Activated CD4-positive, alpha-beta memory T cell treated with anti-CD3 and anti-CD28 coated beads for 36 hours (primary cell): Measurements from ENCODE around the gene DHDH. TPM values are rescaled to one million over a fixed set of nuclear protein-coding genes. Genes with fewer than 3 reads are reported as not detected.

Experiments
- CTCF ChIA-PET: fragments of 350-600 bp; sonication (Branson Sonifier 250); formaldehyde crosslinking; loops from one replicate; lab custom pipeline; 2021; ENCODE audit warnings: antibody characterized with exemption, inconsistent platforms; lab: Charles Lee
- POLR2A ChIA-PET: fragments of 350-600 bp; sonication (Branson Sonifier 250); formaldehyde crosslinking; loops from one replicate; lab custom pipeline; 2021; ENCODE audit warnings: antibody characterized with exemption; lab: Charles Lee
- DNase-seq: peaks from one replicate; pipeline ENCODE4 v3.0.0-alpha.2; 2020
- H3K27ac Mint-ChIP-seq: one replicate; pipeline ENCODE4 v1.8.0; 2021; ENCODE audit warnings: mixed read lengths
- H3K27me3 Mint-ChIP-seq: one replicate; pipeline ENCODE4 v1.8.0; 2021; ENCODE audit warnings: mixed read lengths
- H3K36me3 Mint-ChIP-seq: one replicate; pipeline ENCODE4 v1.8.0; 2021; ENCODE audit warnings: mixed read lengths
- H3K4me1 Mint-ChIP-seq: one replicate; pipeline ENCODE4 v1.8.0; 2021; ENCODE audit warnings: low read depth, mixed read lengths
- H3K4me3 Mint-ChIP-seq: one replicate; pipeline ENCODE4 v1.8.0; 2021; ENCODE audit warnings: mild to moderate bottlenecking, mixed read lengths
- H3K9me3 Mint-ChIP-seq: one replicate; pipeline ENCODE4 v1.8.0; 2021; ENCODE audit warnings: mixed read lengths
- intact Hi-C: fragments of 100-400 bp; cut with micrococcal nuclease; formaldehyde crosslinking; loops from one replicate; pipeline ENCODE4 v1.15.1; 2023
- total RNA-seq, 2 experiments: library from RNA; stranded (reverse); gene quantifications; one replicate each; pipeline ENCODE4 v1.2.3, GENCODE V29; 2021

The DHDH gene
- total RNA-seq, 2 experiments from 2014 or later = 2.0 to 2.8 TPM

DNA sequence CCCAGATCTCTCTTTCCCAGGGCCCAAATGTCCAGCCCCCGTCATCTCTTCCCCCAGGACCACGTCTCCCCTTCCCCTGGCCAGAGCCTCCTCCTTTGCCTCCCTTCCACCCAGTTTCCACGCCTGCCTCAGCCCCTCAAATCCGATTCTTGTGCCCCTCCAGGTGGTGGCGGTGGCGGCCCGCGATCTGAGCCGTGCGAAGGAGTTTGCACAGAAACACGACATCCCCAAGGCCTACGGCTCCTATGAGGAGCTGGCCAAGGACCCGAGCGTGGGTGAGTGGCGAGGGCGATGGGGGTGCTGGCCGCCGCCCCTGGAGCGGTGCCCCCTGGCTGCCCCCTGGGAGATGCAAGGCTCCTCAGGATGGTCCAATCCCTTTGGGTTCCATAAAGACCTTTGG, 1.3 kb downstream of the DHDH start:
- no peak for DNase-seq
- Mint-ChIP-seq H3K36me3 (no peaks in the 10 kb centered on the region), H3K9me3 (no peaks in the 10 kb centered on the region), H3K27ac (no peak overlapping the region), H3K4me1 (peaks cover 10% of the 10 kb centered on the region), H3K4me3 (no peak overlapping the region), H3K27me3 (no peaks in the 10 kb centered on the region)
- intact Hi-C loops = no loop called here
- ChIA-PET POLR2A (no interaction called here), CTCF (no interaction called here)

DNA sequence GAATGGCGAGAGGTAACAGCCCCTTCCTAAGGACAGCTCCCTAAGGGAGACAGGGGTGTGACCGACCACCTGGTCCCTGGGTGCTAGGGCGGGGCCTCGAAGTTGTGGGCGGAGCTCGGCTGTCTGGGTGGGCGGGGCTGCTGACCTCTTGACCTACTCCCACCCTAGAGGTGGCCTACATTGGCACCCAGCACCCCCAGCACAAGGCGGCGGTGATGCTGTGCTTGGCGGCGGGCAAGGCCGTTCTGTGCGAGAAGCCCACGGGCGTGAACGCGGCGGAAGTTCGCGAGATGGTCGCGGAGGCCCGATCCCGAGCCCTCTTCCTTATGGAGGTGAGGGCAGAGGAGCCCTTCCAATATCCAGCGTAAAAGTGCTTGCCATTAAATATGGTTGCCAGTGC, 2.4 kb downstream of the DHDH start:
- H3K4me3 Mint-ChIP-seq = no peak overlapping the region
- POLR2A ChIA-PET = no interaction called here
- intact Hi-C loops = no loop called here
- no peaks in the 10 kb centered on the region for H3K27me3 Mint-ChIP-seq
- DNase-seq = no peak
- peaks cover 10% of the 10 kb centered on the region for H3K4me1 Mint-ChIP-seq
- H3K9me3 Mint-ChIP-seq = peaks cover under 1% of the 10 kb centered on the region
- CTCF ChIA-PET = no interaction called here
- peaks cover under 1% of the 10 kb centered on the region for H3K36me3 Mint-ChIP-seq
- no peak overlapping the region for H3K27ac Mint-ChIP-seq

GRCh38 chr19:48938256-48938655, 4.8 kb downstream of the DHDH start:
- CTCF ChIA-PET = no interaction called here
- H3K36me3 Mint-ChIP-seq = peaks cover 2% of the 10 kb centered on the region
- no peak overlapping the region for H3K27ac Mint-ChIP-seq
- H3K27me3 Mint-ChIP-seq = no peaks in the 10 kb centered on the region
- DNase-seq = no peak
- intact Hi-C loops = no loop called here
- H3K9me3 Mint-ChIP-seq = peaks cover 4% of the 10 kb centered on the region
- POLR2A ChIA-PET = no interaction called here
- no peak overlapping the region for H3K4me3 Mint-ChIP-seq
- H3K4me1 Mint-ChIP-seq = peaks cover 9% of the 10 kb centered on the region

DNA sequence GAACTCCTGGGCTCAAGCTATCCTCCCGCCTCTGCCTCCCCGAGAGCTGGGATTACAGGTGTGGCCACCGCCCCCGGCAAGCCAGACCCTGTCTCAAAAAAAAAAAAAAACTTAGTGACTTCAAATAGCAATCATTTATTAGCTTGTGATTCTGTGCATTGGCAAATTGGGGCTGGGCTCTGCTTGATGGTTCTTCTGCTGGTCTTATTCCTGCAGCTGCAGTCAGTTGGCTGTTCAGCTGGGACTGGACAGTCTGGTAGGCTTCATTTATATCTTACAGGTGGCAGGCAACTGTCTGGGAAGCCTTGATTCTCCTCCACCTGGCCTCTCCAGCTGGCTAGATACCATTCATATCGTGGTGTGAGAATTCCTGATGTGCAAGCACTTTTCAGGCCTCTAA, 7.4 kb downstream of the DHDH start:
- no peak for DNase-seq
- ChIA-PET POLR2A (no interaction called here), CTCF (interaction anchor here (0.6 to 1.9 kb wide), 2 partner anchors 29 to 153 kb away, joined by 3 to 9 read pairs; no protein-coding TSS in a partner anchor)
- H3K36me3 Mint-ChIP-seq = peaks cover 2% of the 10 kb centered on the region
- H3K27ac Mint-ChIP-seq = no peak overlapping the region
- intact Hi-C loops = no loop called here
- no peaks in the 10 kb centered on the region for H3K4me1 Mint-ChIP-seq
- H3K27me3 Mint-ChIP-seq = no peaks in the 10 kb centered on the region
- H3K4me3 Mint-ChIP-seq = no peak overlapping the region
- peaks cover 4% of the 10 kb centered on the region for H3K9me3 Mint-ChIP-seq

GRCh38 chr19:48943081-48943480, 9.6 kb downstream of the DHDH start:
- H3K27ac Mint-ChIP-seq = no peak overlapping the region
- CTCF ChIA-PET = interaction anchor here (1.4 kb wide), 1 partner anchor 56 kb away, joined by 4 read pairs; no protein-coding TSS in a partner anchor
- intact Hi-C loops = no loop called here

GRCh38 chr19:48945415-48945814, 11.9 kb downstream of the DHDH start:
- ChIA-PET POLR2A (no interaction called here), CTCF (no interaction called here)
- no peak for DNase-seq
- Mint-ChIP-seq H3K9me3 (peaks cover 9% of the 10 kb centered on the region), H3K4me1 (no peaks in the 10 kb centered on the region), H3K36me3 (peaks cover 4% of the 10 kb centered on the region), H3K27me3 (no peaks in the 10 kb centered on the region), H3K4me3 (no peak overlapping the region), H3K27ac (no peak overlapping the region)
- intact Hi-C loops = no loop called here

More at GRCh38 chr19:48943081-48943480, 9.6 kb downstream of the DHDH start:
- no peaks in the 10 kb centered on the region for H3K27me3 Mint-ChIP-seq
- H3K36me3 Mint-ChIP-seq = peaks cover 2% of the 10 kb centered on the region
- POLR2A ChIA-PET = no interaction called here
- H3K4me3 Mint-ChIP-seq = no peak overlapping the region
- peaks cover 7% of the 10 kb centered on the region for H3K9me3 Mint-ChIP-seq
- H3K4me1 Mint-ChIP-seq = no peaks in the 10 kb centered on the region
- DNase-seq = no peak

GRCh38 chr19:48945817-48946216, 12.3 kb downstream of the DHDH start:
- peaks cover 9% of the 10 kb centered on the region for H3K9me3 Mint-ChIP-seq
- no peaks in the 10 kb centered on the region for H3K27me3 Mint-ChIP-seq
- H3K36me3 Mint-ChIP-seq = peaks cover 4% of the 10 kb centered on the region
- H3K4me1 Mint-ChIP-seq = no peaks in the 10 kb centered on the region
- ChIA-PET POLR2A (no interaction called here), CTCF (no interaction called here)
- DNase-seq = no peak
- H3K27ac Mint-ChIP-seq = no peak overlapping the region
- intact Hi-C loops = no loop called here
- H3K4me3 Mint-ChIP-seq = no peak overlapping the region

DNA sequence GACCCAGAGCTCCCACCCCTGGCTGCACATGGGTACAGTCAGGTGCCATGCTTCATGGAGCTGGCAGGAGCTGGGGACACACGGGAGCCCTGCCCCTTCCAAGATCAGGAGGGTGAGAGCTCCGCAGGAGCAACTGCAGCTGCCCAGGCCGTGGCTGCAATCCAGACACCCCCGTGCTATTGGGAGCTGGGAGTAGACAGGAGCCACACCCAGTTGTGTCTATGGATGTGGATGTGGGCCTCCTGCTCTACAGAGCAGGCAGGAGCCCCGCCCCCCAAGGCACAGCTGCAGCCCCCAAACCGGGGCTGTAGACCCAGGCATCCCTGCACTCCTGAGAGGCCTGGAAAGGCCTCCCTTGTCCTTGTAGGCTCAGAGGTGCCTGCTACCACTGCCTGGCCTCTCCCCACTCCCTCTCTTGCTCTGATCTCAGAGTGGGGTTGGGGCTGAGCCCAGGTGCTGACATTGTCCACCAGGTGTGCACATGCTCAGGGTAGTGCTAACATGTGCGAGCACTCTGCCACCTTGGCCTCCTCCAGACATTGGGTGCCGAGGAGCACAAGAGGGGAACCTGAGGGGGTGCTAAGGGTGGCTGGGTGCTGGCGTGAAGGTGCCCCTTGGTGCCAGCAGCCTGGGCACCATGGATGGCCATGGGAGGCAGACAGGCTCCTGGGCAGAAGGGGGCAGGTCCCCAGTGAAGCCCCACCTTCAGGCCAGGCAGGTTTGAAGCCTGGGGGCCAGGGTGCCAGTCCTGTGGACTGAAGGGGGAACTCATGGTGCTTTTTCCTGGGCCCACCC, 13.2 kb downstream of the DHDH start:
- POLR2A ChIA-PET = no interaction called here
- H3K9me3 Mint-ChIP-seq = peaks cover 5% of the 10 kb centered on the region
- H3K27ac Mint-ChIP-seq = no peak overlapping the region
- H3K27me3 Mint-ChIP-seq = no peaks in the 10 kb centered on the region
- no peak overlapping the region for H3K4me3 Mint-ChIP-seq
- CTCF ChIA-PET = no interaction called here
- intact Hi-C loops = no loop called here
- no peak for DNase-seq
- H3K4me1 Mint-ChIP-seq = no peaks in the 10 kb centered on the region
- peaks cover 1% of the 10 kb centered on the region for H3K36me3 Mint-ChIP-seq

DNA sequence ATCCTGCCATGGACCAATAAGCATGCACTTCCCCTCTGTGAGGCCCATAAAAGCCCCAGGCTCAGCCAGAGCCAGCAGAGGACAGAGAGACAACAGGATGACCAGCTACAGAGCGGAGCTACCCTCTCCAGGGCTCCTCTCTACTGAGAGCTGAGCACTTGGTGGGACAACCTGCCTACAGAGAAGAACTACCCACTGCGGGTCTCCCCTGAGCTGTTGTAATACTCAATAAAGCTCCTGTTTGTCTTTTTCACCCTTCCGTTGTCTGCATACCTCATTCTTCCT, 13.7 kb downstream of the DHDH start:
- POLR2A ChIA-PET = no interaction called here

GRCh38 chr19:48950159-48950558, 16.7 kb downstream of the DHDH start:
- intact Hi-C loops = no loop called here
- Mint-ChIP-seq H3K27me3 (no peaks in the 10 kb centered on the region), H3K36me3 (peaks cover 4% of the 10 kb centered on the region), H3K27ac (no peak overlapping the region), H3K4me3 (no peak overlapping the region), H3K9me3 (peaks cover 5% of the 10 kb centered on the region), H3K4me1 (peaks cover 3% of the 10 kb centered on the region)
- no peak for DNase-seq
- POLR2A ChIA-PET = no interaction called here
- CTCF ChIA-PET = interaction anchor here (1.8 kb wide), 1 partner anchor 20 kb away, joined by 5 read pairs; no protein-coding TSS in a partner anchor

More for the DNA sequence above, 13.7 kb downstream of the DHDH start:
- Mint-ChIP-seq H3K4me3 (no peak overlapping the region), H3K27me3 (no peaks in the 10 kb centered on the region), H3K4me1 (no peaks in the 10 kb centered on the region), H3K27ac (no peak overlapping the region), H3K36me3 (peaks cover 1% of the 10 kb centered on the region), H3K9me3 (peaks cover 5% of the 10 kb centered on the region)
- intact Hi-C loops = no loop called here
- DNase-seq = no peak
- CTCF ChIA-PET = no interaction called here

DNA sequence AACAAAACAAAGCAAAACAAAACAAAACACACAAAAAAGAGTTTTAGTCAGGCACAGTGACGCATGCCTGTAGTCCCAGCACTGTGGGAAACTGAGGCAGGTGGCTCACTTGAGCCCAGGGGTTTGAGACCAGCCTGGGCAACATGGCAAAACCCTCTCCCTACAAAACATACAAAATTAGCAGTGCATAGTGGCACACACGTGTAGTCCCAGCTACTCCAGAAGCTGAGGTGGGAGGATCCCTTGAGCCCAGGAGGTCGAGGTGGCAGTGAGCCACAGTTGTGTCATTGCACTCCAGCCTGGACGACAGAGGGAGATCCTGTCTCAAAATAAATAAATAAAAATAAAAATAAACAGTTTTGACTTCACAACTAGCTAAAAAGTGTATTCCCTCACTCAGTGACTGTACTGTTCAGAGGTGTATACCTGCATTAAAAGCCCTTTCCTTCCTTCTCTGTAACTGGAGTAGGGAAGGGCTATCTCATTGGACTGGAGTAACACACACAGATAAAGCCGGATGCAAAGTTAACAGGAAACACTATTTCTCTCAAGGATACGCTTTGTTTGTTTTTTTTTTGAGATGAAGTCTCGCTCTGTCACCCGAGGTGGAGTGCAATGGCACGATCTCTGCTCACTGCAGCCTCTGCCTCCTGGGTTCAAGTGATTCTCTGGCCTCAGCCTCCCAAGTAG, 17.5 kb downstream of the DHDH start:
- intact Hi-C loops = no loop called here
- Mint-ChIP-seq H3K4me1 (peaks cover 11% of the 10 kb centered on the region), H3K27me3 (no peaks in the 10 kb centered on the region), H3K36me3 (peaks cover 12% of the 10 kb centered on the region), H3K9me3 (peaks cover 5% of the 10 kb centered on the region), H3K27ac (no peak overlapping the region), H3K4me3 (no peak overlapping the region)
- CTCF ChIA-PET = interaction anchor here (1.1 kb wide), 1 partner anchor 109 kb away, joined by 6 read pairs; no protein-coding TSS in a partner anchor
- POLR2A ChIA-PET = no interaction called here
- no peak for DNase-seq

- ChIA-PET CTCF (interaction anchor here (0.6 to 3.1 kb wide), 2 partner anchors 19 to 144 kb away, joined by 3 to 25 read pairs; no protein-coding TSS in a partner anchor), POLR2A (no interaction called here)
- intact Hi-C loops = no loop called here
- no peaks in the 10 kb centered on the region for H3K27me3 Mint-ChIP-seq
- H3K9me3 Mint-ChIP-seq = peaks cover 1% of the 10 kb centered on the region
- H3K36me3 Mint-ChIP-seq = peaks cover 26% of the 10 kb centered on the region
- DNase-seq = no peak
- H3K4me3 Mint-ChIP-seq = no peak overlapping the region
- no peak overlapping the region for H3K27ac Mint-ChIP-seq
- H3K4me1 Mint-ChIP-seq = peaks cover 25% of the 10 kb centered on the region
Measured at GRCh38 chr19:48953141-48953540, 19.6 kb downstream of the DHDH start.
